Aorta (tissue), 5 donors: ENCODE measurements around the gene STRN. TPM values are rescaled to one million over a fixed set of nuclear protein-coding genes. Genes with fewer than 3 reads are reported as not detected.

Experiments
- ATAC-seq: fragments of 200-7000 bp; cut with Tn5 transposase; one replicate; pipeline ENCODE4 v1.9.1; 2022; ENCODE audit warnings: moderate library complexity; ENCODE audit not compliant: low FRiP score
- DNase-seq, 2 donors: peaks; one replicate each; pipeline ENCODE4 v3.0.0-alpha.2; 2020
- H3K27ac ChIP-seq, 2 donors: one replicate each; pipeline ENCODE4 v1.5.1; 2013; ENCODE audit warnings: low read length in 2 of 2, mild to moderate bottlenecking in 2 of 2, moderate library complexity in 2 of 2, control low read depth in 1 of 2, inconsistent platforms in 1 of 2, low read depth in 1 of 2
- H3K27me3 ChIP-seq, 2 donors: one replicate each; pipeline ENCODE4 v1.6.1; 2013; ENCODE audit warnings: control low read depth in 1 of 2, low read length in 1 of 2, mild to moderate bottlenecking in 1 of 2, moderate library complexity in 1 of 2; ENCODE audit not compliant: insufficient read depth in 2 of 2, control insufficient read depth in 1 of 2
- H3K36me3 ChIP-seq, 2 donors: one replicate each; pipeline ENCODE4 v1.6.1; 2013; ENCODE audit warnings: control low read depth in 1 of 2, low read length in 1 of 2, mild to moderate bottlenecking in 1 of 2; ENCODE audit not compliant: insufficient read depth in 2 of 2, control insufficient read depth in 1 of 2
- H3K4me1 ChIP-seq, 2 donors: one replicate each; pipeline ENCODE4 v1.6.1; 2013; ENCODE audit warnings: low read length in 2 of 2, control low read depth in 1 of 2, mild to moderate bottlenecking in 1 of 2, moderate library complexity in 1 of 2; ENCODE audit not compliant: insufficient read depth in 2 of 2, control insufficient read depth in 1 of 2
- H3K4me3 ChIP-seq, 2 donors: one replicate each; pipeline ENCODE4 v1.5.1; 2013; ENCODE audit warnings: low read length in 2 of 2, control low read depth in 1 of 2, mild to moderate bottlenecking in 1 of 2
- H3K9me3 ChIP-seq: one replicate; pipeline ENCODE4 v1.6.1; 2013; ENCODE audit warnings: mild to moderate bottlenecking, low read length; ENCODE audit not compliant: control insufficient read depth
- WGBS, 2 donors: extraction: QIAGEN DNeasy Blood & Tissue Kit; methylation state at CpG; one replicate each; pipeline ENCODE4 v1.1.7; 2013; 5-methylcytosine and 5-hydroxymethylcytosine counted together
- intact Hi-C, 2 donors: fragments of 100-400 bp; cut with DNase I; formaldehyde crosslinking; loops; one replicate each; pipeline versions ENCODE4 v1.14.2 to v1.15.0; 2022
- polyA plus RNA-seq, 2 donors: library from polyadenylated mRNA; stranded (reverse); fragments of 200-250 nt; gene quantifications; one replicate each; pipeline ENCODE4 v1.2.3, GENCODE V29; 2013
- total RNA-seq, 2 donors: library from RNA; stranded (reverse); fragmentation: NEBNext Ultra II Directional; extraction: Animal tissue kit (Norgen Biotek cat#: 25700); gene quantifications; one replicate each; pipeline ENCODE4 v1.2.1, GENCODE V29; 2021
- donor health status: healthy with polysubstance abuse.
- donor health status: Bipolar disorder and iron deficiency.
- donor health status: DM: no; HTN: no; CAD: no.
- donor health status: DM: no; HTN: no; CAD: no.
- donor health status: DM: yes; HTN: yes; CAD: no.

The STRN gene
- total and polyA plus RNA-seq, 4 donors: 5.1 to 33.8 (median 18.9) TPM

GRCh38 chr2:36823862-36824261 lies 142.5 kb downstream of the STRN start:
- intact Hi-C loops: no loop called here

GRCh38 chr2:36820942-36821605 lies 145.3 kb downstream of the STRN start:
- ATAC-seq: no peak
- 52 to 56% methylated on average over 7 of the region's 7 CpGs for WGBS, 2 donors

More at GRCh38 chr2:36823862-36824261, 142.5 kb downstream of the STRN start:
- H3K4me3 ChIP-seq: no peak overlapping the region
- H3K9me3 ChIP-seq: no peaks in the 10 kb centered on the region
- no peak for DNase-seq
- no peaks in the 10 kb centered on the region for H3K27me3 ChIP-seq
- H3K27ac ChIP-seq: no peak overlapping the region
- no peak for ATAC-seq
- WGBS, 2 donors: 91 to 95% methylated on average over 10 of the region's 10 CpGs
- H3K4me1 ChIP-seq: peaks cover 0 to 6% of the 10 kb centered on the region in 2 donors
- H3K36me3 ChIP-seq: no peaks in the 10 kb centered on the region

GRCh38 chr2:36819095-36819711 lies 147.1 kb downstream of the STRN start:
- DNase-seq: no peak
- Histone ChIP-seq H3K36me3 (no peaks in the 10 kb centered on the region), H3K9me3 (no peaks in the 10 kb centered on the region), H3K4me1 (peaks cover 0 to 6% of the 10 kb centered on the region in 2 donors), H3K27me3 (no peaks in the 10 kb centered on the region), H3K27ac (no peak overlapping the region), H3K4me3 (no peak overlapping the region)
- intact Hi-C loops: no loop called here
- WGBS, 2 donors: 84 to 93% methylated on average over 4 of the region's 4 CpGs
- ATAC-seq: no peak

More at GRCh38 chr2:36820942-36821605, 145.3 kb downstream of the STRN start:
- H3K4me3 ChIP-seq: no peak overlapping the region
- H3K9me3 ChIP-seq: no peaks in the 10 kb centered on the region
- H3K27ac ChIP-seq: no peak overlapping the region
- H3K4me1 ChIP-seq: peaks cover 0 to 6% of the 10 kb centered on the region in 2 donors
- H3K36me3 ChIP-seq: no peaks in the 10 kb centered on the region
- DNase-seq: no peak
- intact Hi-C loops: no loop called here
- no peaks in the 10 kb centered on the region for H3K27me3 ChIP-seq

- 94 to 97% methylated on average over 2 of the region's 2 CpGs for whole genome bisulfite sequencing, 2 donors
- Histone ChIP-seq H3K27ac (no peak overlapping the region), H3K4me3 (no peak overlapping the region), H3K4me1 (peaks cover 0 to 6% of the 10 kb centered on the region in 2 donors), H3K9me3 (no peaks in the 10 kb centered on the region), H3K27me3 (no peaks in the 10 kb centered on the region), H3K36me3 (no peaks in the 10 kb centered on the region)
- no peak for DNase-seq
- ATAC-seq: no peak
- intact Hi-C loops: no loop called here
These were observed 147.8 kb downstream of the STRN start for GRCh38 chr2:36818542-36818941.

- 37 to 49% methylated on average over 6 of the region's 6 CpGs for WGBS, 2 donors
- intact Hi-C loops: no loop called here
- ATAC-seq (no peak), DNase-seq (no peak)
- no peaks in the 10 kb centered on the region for H3K9me3 ChIP-seq
- no peak overlapping the region for H3K4me3 ChIP-seq
- H3K4me1 ChIP-seq: no peaks in the 10 kb centered on the region
- no peaks in the 10 kb centered on the region for H3K36me3 ChIP-seq
- H3K27ac ChIP-seq: no peak overlapping the region
- H3K27me3 ChIP-seq: no peaks in the 10 kb centered on the region
These were observed 154.1 kb downstream of the STRN start for GRCh38 chr2:36812196-36812595.

GRCh38 chr2:36811071-36811470 lies 155.3 kb downstream of the STRN start:
- no peaks in the 10 kb centered on the region for H3K4me1 ChIP-seq
- intact Hi-C loops: no loop called here
- H3K36me3 ChIP-seq: no peaks in the 10 kb centered on the region
- 86% methylated on average over 5 of the region's 5 CpGs for WGBS, 2 donors
- ATAC-seq: no peak
- no peak overlapping the region for H3K27ac ChIP-seq
- no peaks in the 10 kb centered on the region for H3K9me3 ChIP-seq
- no peak overlapping the region for H3K4me3 ChIP-seq
- no peaks in the 10 kb centered on the region for H3K27me3 ChIP-seq
- DNase-seq: no peak

GRCh38 chr2:36809069-36809445 lies 157.3 kb downstream of the STRN start:
- no peak overlapping the region for H3K4me3 ChIP-seq
- no peaks in the 10 kb centered on the region for H3K9me3 ChIP-seq
- no peaks in the 10 kb centered on the region for H3K27me3 ChIP-seq
- no peak for ATAC-seq
- 93 to 95% methylated on average over 3 of the region's 3 CpGs for WGBS, 2 donors
- no peaks in the 10 kb centered on the region for H3K36me3 ChIP-seq
- no peaks in the 10 kb centered on the region for H3K4me1 ChIP-seq
- H3K27ac ChIP-seq: no peak overlapping the region
- DNase-seq: no peak
- intact Hi-C loops: no loop called here

- WGBS, 2 donors: 94 to 97% methylated on average over 35 of the region's 35 CpGs
- Histone ChIP-seq H3K27me3 (no peaks in the 10 kb centered on the region), H3K4me3 (no peak overlapping the region), H3K9me3 (no peaks in the 10 kb centered on the region), H3K36me3 (no peaks in the 10 kb centered on the region), H3K4me1 (no peaks in the 10 kb centered on the region), H3K27ac (no peak overlapping the region)
- intact Hi-C loops: no loop called here
- no peak for DNase-seq
- ATAC-seq: no peak
These were observed 157.8 kb downstream of the STRN start for GRCh38 chr2:36808386-36809068.
